Measurements from ENCODE around the gene OR13C2.

DNA sequence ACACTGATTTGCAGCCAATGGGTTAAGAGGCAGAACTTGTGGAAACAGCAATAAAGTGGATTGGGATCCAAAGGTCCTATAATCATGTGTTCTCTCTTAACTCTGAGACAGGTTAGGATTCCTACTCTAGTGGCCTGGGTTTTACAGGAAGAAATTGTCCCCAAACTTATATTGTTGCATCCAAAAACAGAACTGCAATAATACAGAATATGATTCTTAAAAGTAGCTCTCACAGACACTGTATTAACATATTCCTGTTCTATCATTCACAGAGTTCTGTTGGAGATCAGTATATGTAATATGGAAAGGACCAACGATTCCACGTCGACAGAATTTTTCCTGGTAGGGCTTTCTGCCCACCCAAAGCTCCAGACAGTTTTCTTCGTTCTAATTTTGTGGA lies 36.6 kb downstream of the OR13C2 start, which contains the start of gene OR13C8:
- TF ChIP-seq, protein P1, sequence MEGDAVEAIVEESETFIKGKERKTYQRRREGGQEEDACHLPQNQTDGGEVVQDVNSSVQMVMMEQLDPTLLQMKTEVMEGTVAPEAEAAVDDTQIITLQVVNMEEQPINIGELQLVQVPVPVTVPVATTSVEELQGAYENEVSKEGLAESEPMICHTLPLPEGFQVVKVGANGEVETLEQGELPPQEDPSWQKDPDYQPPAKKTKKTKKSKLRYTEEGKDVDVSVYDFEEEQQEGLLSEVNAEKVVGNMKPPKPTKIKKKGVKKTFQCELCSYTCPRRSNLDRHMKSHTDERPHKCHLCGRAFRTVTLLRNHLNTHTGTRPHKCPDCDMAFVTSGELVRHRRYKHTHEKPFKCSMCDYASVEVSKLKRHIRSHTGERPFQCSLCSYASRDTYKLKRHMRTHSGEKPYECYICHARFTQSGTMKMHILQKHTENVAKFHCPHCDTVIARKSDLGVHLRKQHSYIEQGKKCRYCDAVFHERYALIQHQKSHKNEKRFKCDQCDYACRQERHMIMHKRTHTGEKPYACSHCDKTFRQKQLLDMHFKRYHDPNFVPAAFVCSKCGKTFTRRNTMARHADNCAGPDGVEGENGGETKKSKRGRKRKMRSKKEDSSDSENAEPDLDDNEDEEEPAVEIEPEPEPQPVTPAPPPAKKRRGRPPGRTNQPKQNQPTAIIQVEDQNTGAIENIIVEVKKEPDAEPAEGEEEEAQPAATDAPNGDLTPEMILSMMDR (IDR thresholded peaks at IDR 0.05; ENCODE audit: low read depth, low read length, poor library complexity, severe bottlenecking), result no peak
- no peak for TF ChIP-seq EZH2phosphoT487 (IDR thresholded peaks at IDR 0.05; ENCODE audit: borderline replicate concordance, low read length)

Data from DOHH2 (cell line).